Muscle layer of colon (tissue), 2 donors: ENCODE results near the gene NRG2.

ENCODE experiments used
- H3K27ac ChIP-seq: one replicate; pipeline ENCODE4 v1.7.0; 2013; ENCODE audit warnings: low read depth, mild to moderate bottlenecking, low read length, moderate library complexity
- H3K27me3 ChIP-seq, 2 donors: one replicate each; pipeline ENCODE4 v1.7.0; 2013; ENCODE audit warnings: low read length in 2 of 2, mild to moderate bottlenecking in 2 of 2; ENCODE audit not compliant: insufficient read depth in 2 of 2, control insufficient read depth in 1 of 2
- H3K36me3 ChIP-seq: one replicate; pipeline ENCODE4 v1.7.0; 2013; ENCODE audit warnings: mild to moderate bottlenecking, low read length; ENCODE audit not compliant: insufficient read depth
- H3K4me1 ChIP-seq: one replicate; pipeline ENCODE4 v1.7.0; 2013; ENCODE audit warnings: mild to moderate bottlenecking, low read length; ENCODE audit not compliant: insufficient read depth
- H3K4me3 ChIP-seq, 2 donors: one replicate each; pipeline ENCODE4 v1.7.0; 2013; ENCODE audit warnings: low read length in 2 of 2, low read depth in 1 of 2, mild to moderate bottlenecking in 1 of 2, moderate library complexity in 1 of 2
- H3K9ac ChIP-seq: one replicate; pipeline ENCODE4 v1.7.0; 2013; ENCODE audit warnings: low read length
- H3K9me3 ChIP-seq: one replicate; pipeline ENCODE4 v1.7.0; 2013; ENCODE audit warnings: mild to moderate bottlenecking, low read length
- donor health status: abdominal sarcoma.
- donor health status: Adenocarcinoma of cecum.

NRG2 gene

GRCh38 chr5:139984816-139985215 lies 58.3 kb downstream of the NRG2 start:
- peaks cover 11% of the 10 kb centered on the region for H3K4me1 ChIP-seq
- H3K27me3 ChIP-seq: no peaks in the 10 kb centered on the region
- no peak overlapping the region for H3K27ac ChIP-seq
- no peaks in the 10 kb centered on the region for H3K9me3 ChIP-seq
- no peaks in the 10 kb centered on the region for H3K36me3 ChIP-seq
- no peak overlapping the region for H3K4me3 ChIP-seq
- H3K9ac ChIP-seq: no peak overlapping the region

DNA sequence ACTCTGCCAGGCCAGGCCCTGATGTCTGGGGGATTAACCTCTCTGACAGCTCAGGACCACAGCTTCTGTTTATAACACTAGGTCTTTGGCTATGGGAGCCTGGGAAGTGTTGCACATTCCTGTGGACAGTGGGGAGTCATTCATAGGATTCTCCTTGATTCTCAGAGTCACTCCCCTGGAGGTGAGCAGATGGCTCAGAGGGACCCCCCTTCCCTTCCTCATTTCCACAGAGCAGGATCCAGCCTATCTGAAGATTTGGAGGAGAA lies 60.2 kb downstream of the NRG2 start:
- H3K9ac ChIP-seq: no peak overlapping the region
- H3K4me3 ChIP-seq: no peak overlapping the region
- H3K36me3 ChIP-seq: no peaks in the 10 kb centered on the region
- no peak overlapping the region for H3K27ac ChIP-seq
- peaks cover 11% of the 10 kb centered on the region for H3K4me1 ChIP-seq
- H3K9me3 ChIP-seq: no peaks in the 10 kb centered on the region
- no peaks in the 10 kb centered on the region for H3K27me3 ChIP-seq

- no peak overlapping the region for H3K9ac ChIP-seq
- no peaks in the 10 kb centered on the region for H3K27me3 ChIP-seq
- H3K27ac ChIP-seq: no peak overlapping the region
- H3K4me3 ChIP-seq: no peak overlapping the region
- H3K9me3 ChIP-seq: no peaks in the 10 kb centered on the region
- peaks cover 11% of the 10 kb centered on the region for H3K4me1 ChIP-seq
- H3K36me3 ChIP-seq: no peaks in the 10 kb centered on the region
Observed at GRCh38 chr5:139982157-139982974, 60.7 kb downstream of the NRG2 start.

DNA sequence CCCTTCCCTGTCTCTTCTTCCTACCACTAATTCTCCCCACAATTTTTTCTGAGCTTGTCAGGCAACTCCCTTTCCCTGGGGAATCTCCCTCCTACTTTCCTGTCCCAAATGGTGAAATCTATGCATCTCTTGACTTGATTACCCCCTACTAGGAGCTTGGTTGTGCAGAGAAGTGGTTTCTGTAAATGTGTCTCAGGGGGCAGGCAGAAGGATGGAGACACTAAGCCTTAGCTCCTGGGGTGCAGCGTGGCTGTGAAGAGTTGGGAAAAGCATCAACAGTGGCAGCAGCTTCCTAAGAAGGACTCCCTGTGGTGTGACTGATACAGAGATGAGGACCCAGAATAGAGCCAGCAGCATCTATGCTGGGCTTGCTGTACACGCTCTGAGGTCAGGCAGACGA lies 62.3 kb downstream of the NRG2 start:
- Histone ChIP-seq H3K4me1 (peaks cover 6% of the 10 kb centered on the region), H3K27me3 (no peaks in the 10 kb centered on the region), H3K9ac (no peak overlapping the region), H3K27ac (no peak overlapping the region), H3K4me3 (no peak overlapping the region), H3K36me3 (no peaks in the 10 kb centered on the region), H3K9me3 (no peaks in the 10 kb centered on the region)

GRCh38 chr5:139979943-139980342 lies 63.2 kb downstream of the NRG2 start:
- H3K36me3 ChIP-seq: no peaks in the 10 kb centered on the region
- H3K27ac ChIP-seq: no peak overlapping the region
- H3K9me3 ChIP-seq: no peaks in the 10 kb centered on the region
- H3K4me1 ChIP-seq: peaks cover 5% of the 10 kb centered on the region
- no peak overlapping the region for H3K9ac ChIP-seq
- no peak overlapping the region for H3K4me3 ChIP-seq
- H3K27me3 ChIP-seq: no peaks in the 10 kb centered on the region

DNA sequence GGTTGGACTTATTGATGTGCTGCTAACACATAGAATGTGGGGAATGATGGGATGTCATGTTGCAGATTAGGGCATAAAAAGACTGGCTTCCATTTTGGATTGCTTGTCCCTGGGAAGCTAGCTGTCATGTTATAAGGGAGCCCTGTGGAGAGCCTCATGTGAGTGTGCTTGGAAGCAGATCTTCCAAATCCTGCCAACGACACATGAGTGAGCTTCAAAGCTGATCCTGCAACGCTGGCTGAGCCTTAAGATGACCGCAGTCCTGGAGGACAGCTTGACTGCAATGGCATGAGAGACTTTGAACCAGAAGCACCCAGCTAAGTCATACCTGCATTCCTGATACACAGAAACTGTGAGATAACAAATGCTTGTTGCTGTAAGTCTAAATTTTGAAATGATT lies 63.6 kb downstream of the NRG2 start:
- peaks cover 6% of the 10 kb centered on the region for H3K4me1 ChIP-seq
- no peaks in the 10 kb centered on the region for H3K27me3 ChIP-seq
- H3K27ac ChIP-seq: no peak overlapping the region
- no peaks in the 10 kb centered on the region for H3K9me3 ChIP-seq
- no peaks in the 10 kb centered on the region for H3K36me3 ChIP-seq
- no peak overlapping the region for H3K9ac ChIP-seq
- H3K4me3 ChIP-seq: no peak overlapping the region

DNA sequence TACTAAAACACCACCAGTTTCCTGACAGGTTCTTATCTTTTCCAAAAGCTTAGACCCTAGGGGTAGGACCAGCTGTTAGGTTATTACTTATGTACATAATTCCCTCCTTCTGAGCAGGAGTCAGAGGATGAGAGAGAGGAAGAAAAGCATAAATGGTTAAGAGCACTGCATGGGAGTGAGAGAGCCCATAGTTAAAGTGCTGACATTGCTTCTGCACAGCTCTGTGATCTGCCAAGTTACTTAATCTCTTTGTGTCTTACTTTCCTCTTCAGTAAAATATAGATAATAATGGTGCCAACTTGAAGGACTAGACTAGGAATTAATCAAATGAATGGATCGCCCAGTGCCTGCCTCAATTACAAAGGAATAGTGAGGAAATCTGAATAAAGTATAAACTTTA lies 66.4 kb downstream of the NRG2 start:
- Histone ChIP-seq H3K27ac (no peak overlapping the region), H3K4me1 (peaks cover 6% of the 10 kb centered on the region), H3K4me3 (no peak overlapping the region), H3K36me3 (no peaks in the 10 kb centered on the region), H3K27me3 (no peaks in the 10 kb centered on the region), H3K9me3 (no peaks in the 10 kb centered on the region), H3K9ac (no peak overlapping the region)

DNA sequence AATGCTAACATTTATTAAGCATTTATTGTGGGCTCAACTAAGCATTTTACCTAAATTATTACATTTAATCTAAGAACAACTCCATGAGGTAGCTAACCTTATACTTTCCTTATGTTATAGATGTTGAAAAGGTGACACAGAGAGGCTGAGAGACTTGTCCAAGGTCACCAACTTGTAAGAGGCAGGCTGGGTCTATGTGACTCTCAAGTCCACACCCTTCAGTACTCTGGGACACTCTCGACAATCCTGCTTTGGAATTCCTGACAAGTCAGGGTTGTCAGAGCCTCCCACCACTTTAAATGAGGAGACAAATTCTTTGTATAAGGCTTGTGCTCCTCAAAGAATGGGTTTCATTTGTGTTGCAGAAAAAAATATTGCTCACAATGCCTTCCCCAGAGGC lies 67.2 kb downstream of the NRG2 start:
- H3K27ac ChIP-seq: no peak overlapping the region
- H3K4me3 ChIP-seq: no peak overlapping the region
- no peaks in the 10 kb centered on the region for H3K27me3 ChIP-seq
- no peaks in the 10 kb centered on the region for H3K36me3 ChIP-seq
- H3K9ac ChIP-seq: no peak overlapping the region
- peaks cover 6% of the 10 kb centered on the region for H3K4me1 ChIP-seq
- H3K9me3 ChIP-seq: no peaks in the 10 kb centered on the region

- no peaks in the 10 kb centered on the region for H3K9me3 ChIP-seq
- no peaks in the 10 kb centered on the region for H3K27me3 ChIP-seq
- no peak overlapping the region for H3K4me3 ChIP-seq
- no peak overlapping the region for H3K9ac ChIP-seq
- no peaks in the 10 kb centered on the region for H3K36me3 ChIP-seq
- H3K4me1 ChIP-seq: peaks cover 6% of the 10 kb centered on the region
- no peak overlapping the region for H3K27ac ChIP-seq
Observed at GRCh38 chr5:139975306-139975705, 67.8 kb downstream of the NRG2 start.

GRCh38 chr5:139974661-139975060 lies 68.4 kb downstream of the NRG2 start:
- no peaks in the 10 kb centered on the region for H3K9me3 ChIP-seq
- H3K27ac ChIP-seq: no peak overlapping the region
- no peak overlapping the region for H3K4me3 ChIP-seq
- peaks cover 7% of the 10 kb centered on the region for H3K4me1 ChIP-seq
- H3K36me3 ChIP-seq: no peaks in the 10 kb centered on the region
- no peaks in the 10 kb centered on the region for H3K27me3 ChIP-seq
- no peak overlapping the region for H3K9ac ChIP-seq

DNA sequence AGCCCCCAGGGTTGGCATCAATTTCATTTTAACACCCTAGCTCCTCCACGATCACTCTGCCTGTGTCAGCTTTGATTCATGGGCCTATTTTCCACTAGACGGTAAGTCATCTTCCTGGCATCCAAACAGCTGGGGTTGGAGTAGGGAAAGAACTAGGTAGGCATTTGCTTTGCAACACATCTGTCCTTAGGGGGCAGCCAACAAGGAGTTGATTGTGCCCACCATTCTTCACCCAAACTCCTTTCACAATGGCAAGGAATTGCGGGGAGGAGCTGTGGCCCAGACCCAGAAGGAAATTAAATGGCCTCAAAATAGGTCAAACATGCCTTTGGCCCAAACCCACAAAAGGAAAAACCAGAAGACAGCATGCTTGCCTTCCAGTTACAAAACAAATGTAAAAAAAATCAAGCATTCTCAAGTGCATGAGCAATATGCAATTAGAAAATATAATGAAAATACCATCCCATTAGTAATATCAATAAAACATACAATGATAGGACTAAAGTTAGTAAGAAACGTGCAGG lies 71.8 kb downstream of the NRG2 start:
- no peak overlapping the region for H3K27ac ChIP-seq
- H3K4me1 ChIP-seq: peaks cover 20% of the 10 kb centered on the region
- H3K36me3 ChIP-seq: no peaks in the 10 kb centered on the region

DNA sequence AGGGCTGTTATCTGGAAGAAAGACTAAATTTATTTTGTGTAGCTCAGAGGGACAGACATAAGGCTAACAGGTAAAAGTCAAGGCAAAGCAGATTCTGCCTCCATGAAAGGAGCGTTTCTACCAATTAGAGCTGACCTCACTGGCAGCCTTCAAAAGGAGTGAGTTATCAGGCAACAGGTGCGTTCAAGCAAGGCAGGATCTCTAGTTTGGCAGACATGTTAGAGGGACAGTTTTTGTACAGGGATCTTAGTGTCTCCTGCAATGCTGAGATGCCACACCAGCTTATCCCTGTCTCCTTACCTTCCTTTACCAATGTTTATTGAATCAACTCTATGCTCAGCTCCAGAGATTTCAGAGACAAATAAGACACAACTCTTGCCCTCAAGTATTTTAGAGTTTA lies 73.8 kb downstream of the NRG2 start:
- Histone ChIP-seq H3K9ac (no peak overlapping the region), H3K36me3 (no peaks in the 10 kb centered on the region), H3K4me3 (no peak overlapping the region), H3K4me1 (peaks cover 14% of the 10 kb centered on the region), H3K9me3 (no peaks in the 10 kb centered on the region), H3K27ac (no peak overlapping the region), H3K27me3 (no peaks in the 10 kb centered on the region)

More for the DNA sequence above, 71.8 kb downstream of the NRG2 start:
- Histone ChIP-seq H3K9ac (no peak overlapping the region), H3K4me3 (no peak overlapping the region), H3K27me3 (no peaks in the 10 kb centered on the region), H3K9me3 (no peaks in the 10 kb centered on the region)
